HepG2 (cell line): ENCODE data around the gene EDAR.

Experiments
- CREB1 ChIP-seq, 2 experiments: fragments of 450-650 bp in 1 of 2; IDR thresholded peaks; 2 replicates each; pipeline ENCODE4 v1.6.1; 2016 to 2017; ENCODE audit warnings: control low read depth in 1 of 2, mild to moderate bottlenecking in 1 of 2, missing compliant biosample characterization in 1 of 2, missing genetic modification characterization in 1 of 2
- SRSF1 ChIP-seq: fragments of 200-400 bp; formaldehyde crosslinking; optimal IDR thresholded peaks from 2 replicates; pipeline ENCODE3; 2017; ENCODE audit warnings: mild to moderate bottlenecking, low read depth, low read length, moderate library complexity

DNA sequence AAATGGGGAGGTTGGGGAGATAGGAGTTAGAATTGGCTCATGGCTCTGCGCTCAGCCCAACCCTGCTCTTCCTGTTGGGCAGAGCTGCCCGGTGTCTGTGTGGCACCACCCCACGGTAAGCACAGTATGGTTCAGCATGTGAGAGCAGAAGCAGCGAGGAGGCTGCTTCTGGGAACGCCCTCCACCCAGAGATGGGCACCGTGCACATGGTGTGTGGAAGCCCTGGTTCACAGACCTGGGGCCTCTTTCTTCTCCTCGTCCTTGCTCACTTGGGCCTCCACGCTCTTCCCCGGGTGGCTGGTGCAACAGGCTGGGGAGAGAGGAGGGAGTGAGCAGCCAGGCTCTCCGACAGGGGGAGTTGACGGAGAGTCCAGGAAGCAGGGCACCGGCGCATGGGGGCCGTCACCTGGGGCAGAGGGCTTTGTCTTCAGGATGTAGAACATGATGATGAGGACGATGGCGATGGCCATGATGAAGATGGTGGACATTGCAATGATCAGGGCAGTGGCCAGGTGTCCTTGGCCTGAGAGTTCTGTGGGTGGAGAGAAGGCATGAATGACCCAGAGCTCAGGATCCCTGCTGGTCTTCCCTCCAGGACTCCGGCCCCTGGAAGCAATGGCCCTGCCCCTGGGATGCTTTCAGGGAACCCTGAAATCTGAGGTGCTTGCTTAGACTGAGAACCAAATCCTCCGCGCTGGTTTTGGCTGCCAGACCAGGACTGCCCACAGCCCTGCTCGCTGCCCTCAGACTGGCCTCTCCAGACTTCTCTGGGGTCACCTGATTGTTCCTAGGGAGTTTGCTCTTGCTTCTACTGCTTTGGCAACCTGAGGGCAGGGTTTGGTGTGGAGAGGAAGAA lies 78.3 kb downstream of the EDAR start:
- TF ChIP-seq SRSF1 (no peak), CREB1 (IDR thresholded peaks at IDR 0.05) (no peak), CREB1 (CRISPR knock-in tag; IDR thresholded peaks at IDR 0.05) (no peak)
